SK-N-SH (cell line): ENCODE measurements around the gene SMIM24.

Experiments
- CTCF ChIP-seq: fragments of 200-600 bp; sonication (generic); IDR thresholded peaks from 2 replicates; pipeline ENCODE4 v1.6.1; 2017; ENCODE audit warnings: antibody characterized with exemption, mild to moderate bottlenecking, moderate library complexity
- EZH2phosphoT487 ChIP-seq: fragments of 200-600 bp; sonication (generic); IDR thresholded peaks from 2 replicates; pipeline ENCODE4 v1.6.1; 2017; ENCODE audit warnings: low read depth, mixed run types, mild to moderate bottlenecking, antibody characterized with exemption, moderate library complexity, borderline replicate concordance
- FOSL2 ChIP-seq: IDR thresholded peaks from 2 replicates; pipeline ENCODE4 v1.4.0; 2012; ENCODE audit warnings: low read depth, mild to moderate bottlenecking, moderate library complexity, borderline replicate concordance
- NFIC ChIP-seq: IDR thresholded peaks from 2 replicates; pipeline ENCODE4 v1.4.0; 2012; ENCODE audit warnings: borderline replicate concordance
- POLR2AphosphoS5 ChIP-seq: IDR thresholded peaks from 2 replicates; pipeline ENCODE4 v1.6.1; 2012; ENCODE audit warnings: low read depth, low read length
- ZBTB33 ChIP-seq: IDR thresholded peaks from 2 replicates; pipeline ENCODE4 v1.4.0; 2012; ENCODE audit warnings: low read depth, borderline replicate concordance

GRCh38 chr19:3479177-3479833 lies 1.0 kb downstream of the SMIM24 start:
- TF ChIP-seq CTCF (no peak), POLR2AphosphoS5 (no peak), EZH2phosphoT487 (no peak), FOSL2 (no peak), NFIC (no peak), ZBTB33 (no peak)
